Measurements from ENCODE around the gene ABCB8.
"Not testable (repeated sequence)": the region's sequence is repeated elsewhere in the genome, so short reads cannot be mapped to it uniquely, and the experiment has no call there.

Gene ABCB8

GRCh38 chr7:151016505-151016904 lies 11.7 kb upstream of the ABCB8 start:
- DNase-seq = no peak

GRCh38 chr7:151016942-151017341 lies 11.3 kb upstream of the ABCB8 start:
- DNase-seq = no peak

- no peak for DNase-seq
These were observed 10.8 kb upstream of the ABCB8 start for GRCh38 chr7:151017370-151017952.

- peak; percentile 83 for DNase-seq
These were observed 10.3 kb upstream of the ABCB8 start for GRCh38 chr7:151017953-151018420.

- peak; percentile 61 for DNase-seq
These were observed 9.7 kb upstream of the ABCB8 start for GRCh38 chr7:151018421-151019129.

GRCh38 chr7:151019130-151019447 lies 9.2 kb upstream of the ABCB8 start:
- no peak for DNase-seq

GRCh38 chr7:151020231-151020630 lies 8.0 kb upstream of the ABCB8 start:
- no peak for DNase-seq

GRCh38 chr7:151023232-151023631 lies 5.0 kb upstream of the ABCB8 start:
- no peak for DNase-seq

GRCh38 chr7:151024435-151025056 lies 3.7 kb upstream of the ABCB8 start, which contains the start of gene ATG9B:
Gene ATG9B, minus strand, starts transcription at chr7:151024494. Its CDS starts 71 bp downstream, at chr7:151024423.
- no peak for DNase-seq

GRCh38 chr7:151025924-151026671 lies 2.2 kb upstream of the ABCB8 start:
- no peak for DNase-seq

- DNase-seq = not testable (repeated sequence)
These were observed 1.2 kb upstream of the ABCB8 start for GRCh38 chr7:151026771-151027727.

GRCh38 chr7:151027728-151028130 lies 521 bp upstream of the ABCB8 start:
- not testable (repeated sequence) for DNase-seq

GRCh38 chr7:151028948-151029501 lies 775 bp downstream of the ABCB8 start:
- no peak for DNase-seq

- DNase-seq = no peak
These were observed 2.8 kb downstream of the ABCB8 start for GRCh38 chr7:151031011-151031410.

- DNase-seq = no peak
These were observed 5.0 kb downstream of the ABCB8 start for GRCh38 chr7:151032936-151033863.

GRCh38 chr7:151033864-151034249 lies 5.6 kb downstream of the ABCB8 start:
- DNase-seq = no peak

GRCh38 chr7:151034312-151035025 lies 6.2 kb downstream of the ABCB8 start:
- no peak for DNase-seq

GRCh38 chr7:151035026-151035717 lies 6.9 kb downstream of the ABCB8 start:
- DNase-seq = no peak

GRCh38 chr7:151035902-151036301 lies 7.7 kb downstream of the ABCB8 start:
- no peak for DNase-seq
